B cell (primary cell): ENCODE measurements around the gene ITIH3. TPM values are rescaled to one million over a fixed set of nuclear protein-coding genes. Genes with fewer than 3 reads are reported as not detected.

ENCODE experiments used
- ATAC-seq: fragments of 200-7000 bp; cut with Tn5 transposase; one replicate; pipeline ENCODE4 v1.10.0; 2021; ENCODE audit warnings: low read depth, mild to moderate bottlenecking, moderate number of reproducible peaks, moderate library complexity
- CTCF ChIA-PET: fragments of 350-600 bp; sonication (Branson Sonifier 250); formaldehyde crosslinking; loops from one replicate; lab custom pipeline; 2021; ENCODE audit warnings: antibody characterized with exemption, inconsistent platforms; lab: Charles Lee
- POLR2A ChIA-PET: fragments of 350-600 bp; sonication (Branson Sonifier 250); formaldehyde crosslinking; loops from one replicate; lab custom pipeline; 2021; ENCODE audit warnings: antibody characterized with exemption; lab: Charles Lee
- DNase-seq: peaks from one replicate; pipeline ENCODE4 v3.0.0; 2013
- H2AFZ ChIP-seq: 2 replicates; pipeline ENCODE4 v1.6.1; 2012; ENCODE audit warnings: mild to moderate bottlenecking, low read depth, low read length; ENCODE audit not compliant: insufficient read depth, poor library complexity, severe bottlenecking
- H3K27ac ChIP-seq, 2 donors: 1 replicate in 1 of 2; 2 replicates in 1 of 2; pipeline ENCODE4 v1.5.1; 2012 to 2013; ENCODE audit warnings: low read length in 2 of 2, mild to moderate bottlenecking in 2 of 2, moderate library complexity in 1 of 2
- H3K27me3 ChIP-seq, 4 experiments: fragments of 200-600 bp in 1 of 4; sonication (generic) in 1 of 4; replicated peaks in 1 of 4; 1 replicate in 2 of 4; 2 replicates in 2 of 4; pipeline versions ENCODE4 v1.6.1 to v1.7.0; 2013 to 2016; ENCODE audit warnings: low read length in 3 of 4, mild to moderate bottlenecking in 2 of 4, mixed read lengths in 1 of 4, moderate library complexity in 1 of 4; ENCODE audit not compliant: insufficient read depth in 4 of 4, control insufficient read depth in 3 of 4; ENCODE audit errors: control extremely low read depth in 1 of 4
- H3K36me3 ChIP-seq, 2 experiments: replicated peaks in 1 of 2; 1 replicate in 1 of 2; 2 replicates in 1 of 2; pipeline versions ENCODE4 v1.6.1 to v1.7.1; 2013; ENCODE audit warnings: low read length in 1 of 2; ENCODE audit not compliant: insufficient read depth in 2 of 2, control insufficient read depth in 1 of 2; ENCODE audit errors: control extremely low read depth in 1 of 2, extremely low read depth in 1 of 2
- H3K4me1 ChIP-seq, 2 donors: fragments of 200-600 bp in 1 of 2; sonication (generic) in 1 of 2; 1 replicate in 1 of 2; 2 replicates in 1 of 2; pipeline versions ENCODE4 v1.5.1 to v1.6.1; 2013 to 2017; ENCODE audit warnings: low read length in 2 of 2; ENCODE audit not compliant: control insufficient read depth in 2 of 2, insufficient read depth in 2 of 2
- H3K4me2 ChIP-seq: replicated peaks from 2 replicates; pipeline ENCODE3; 2012; ENCODE audit warnings: mild to moderate bottlenecking, low read depth, low read length; ENCODE audit not compliant: poor library complexity, severe bottlenecking
- H3K4me3 ChIP-seq, 5 experiments: fragments of 200-600 bp in 1 of 5; sonication (generic) in 1 of 5; 1 replicate in 3 of 5; 2 replicates in 2 of 5; pipeline versions ENCODE4 v1.5.1 to v1.7.0; 2011 to 2016; ENCODE audit warnings: low read length in 4 of 5, mild to moderate bottlenecking in 4 of 5, low read depth in 2 of 5, control low read depth in 1 of 5, moderate library complexity in 1 of 5; ENCODE audit not compliant: insufficient read depth in 1 of 5; ENCODE audit errors: control extremely low read depth in 1 of 5, extremely low read depth in 1 of 5
- H3K79me2 ChIP-seq: fragments of 200-600 bp; sonication (generic); one replicate; pipeline ENCODE4 v1.6.0; 2016; ENCODE audit warnings: low read length; ENCODE audit not compliant: control insufficient read depth, insufficient read depth
- H3K9ac ChIP-seq: fragments of 200-600 bp; sonication (generic); 2 replicates; pipeline ENCODE4 v1.6.1; 2017; ENCODE audit warnings: mild to moderate bottlenecking, low read length, moderate library complexity
- H3K9me3 ChIP-seq, 3 donors: one replicate each; pipeline versions ENCODE4 v1.6.1 to v1.7.1; 2013; ENCODE audit warnings: low read length in 2 of 3; ENCODE audit not compliant: control insufficient read depth in 2 of 3, insufficient read depth in 1 of 3; ENCODE audit errors: control extremely low read depth in 1 of 3
- H4K20me1 ChIP-seq: 2 replicates; pipeline ENCODE4 v1.6.0; 2012; ENCODE audit warnings: mild to moderate bottlenecking, low read length; ENCODE audit not compliant: insufficient read depth, control insufficient read depth, poor library complexity, severe bottlenecking
- H3K27ac Mint-ChIP-seq: one replicate; pipeline ENCODE4 v1.8.0; 2021; ENCODE audit warnings: mixed read lengths
- H3K27me3 Mint-ChIP-seq: one replicate; pipeline ENCODE4 v1.8.0; 2021; ENCODE audit warnings: mixed read lengths
- H3K4me1 Mint-ChIP-seq: one replicate; pipeline ENCODE4 v1.8.0; 2021; ENCODE audit warnings: mixed read lengths
- H3K4me3 Mint-ChIP-seq: one replicate; pipeline ENCODE4 v1.8.0; 2021; ENCODE audit warnings: mixed read lengths
- H3K9me3 Mint-ChIP-seq: one replicate; pipeline ENCODE4 v1.8.0; 2022; ENCODE audit warnings: mixed read lengths; ENCODE audit not compliant: insufficient read depth
- CTCF ChIP-seq: fragments of 200-600 bp; IDR thresholded peaks from one replicate; pipeline ENCODE4 v1.8.0; 2022; ENCODE audit warnings: antibody characterized with exemption, mild to moderate bottlenecking
- EZH2 ChIP-seq: IDR thresholded peaks from 2 replicates; pipeline ENCODE4 v1.6.1; 2012; ENCODE audit warnings: borderline replicate concordance, low read depth, mild to moderate bottlenecking, moderate library complexity, low read length; ENCODE audit not compliant: insufficient read depth, poor library complexity, severe bottlenecking
- WGBS: methylation state at CpG from one replicate; pipeline ENCODE4 v1.1.5; 2013; ENCODE audit warnings: missing lambda C conversion rate; ENCODE audit not compliant: insufficient coverage; 5-methylcytosine and 5-hydroxymethylcytosine counted together
- intact Hi-C: fragments of 100-400 bp; cut with micrococcal nuclease; formaldehyde crosslinking; loops from one replicate; pipeline ENCODE4 v1.10.0; 2022
- polyA plus RNA-seq: library from polyadenylated mRNA; depleted of rRNA; stranded (reverse); fragments of >200 nt; gene quantifications from 2 replicates; pipeline ENCODE4 v1.2.3, GENCODE V29; 2012
- total RNA-seq, 2 donors: library from RNA; stranded (reverse); fragments of 120-200 nt in 1 of 2; gene quantifications; 1 replicate in 1 of 2; 2 replicates in 1 of 2; pipeline versions ENCODE4 v1.2.3 to v1.2.4, GENCODE V29; 2013 to 2022

ITIH3 gene
- total and polyA plus RNA-seq, 2 donors (not counting 1 experiment from before 2014, with no cell fraction given) = not detected

DNA sequence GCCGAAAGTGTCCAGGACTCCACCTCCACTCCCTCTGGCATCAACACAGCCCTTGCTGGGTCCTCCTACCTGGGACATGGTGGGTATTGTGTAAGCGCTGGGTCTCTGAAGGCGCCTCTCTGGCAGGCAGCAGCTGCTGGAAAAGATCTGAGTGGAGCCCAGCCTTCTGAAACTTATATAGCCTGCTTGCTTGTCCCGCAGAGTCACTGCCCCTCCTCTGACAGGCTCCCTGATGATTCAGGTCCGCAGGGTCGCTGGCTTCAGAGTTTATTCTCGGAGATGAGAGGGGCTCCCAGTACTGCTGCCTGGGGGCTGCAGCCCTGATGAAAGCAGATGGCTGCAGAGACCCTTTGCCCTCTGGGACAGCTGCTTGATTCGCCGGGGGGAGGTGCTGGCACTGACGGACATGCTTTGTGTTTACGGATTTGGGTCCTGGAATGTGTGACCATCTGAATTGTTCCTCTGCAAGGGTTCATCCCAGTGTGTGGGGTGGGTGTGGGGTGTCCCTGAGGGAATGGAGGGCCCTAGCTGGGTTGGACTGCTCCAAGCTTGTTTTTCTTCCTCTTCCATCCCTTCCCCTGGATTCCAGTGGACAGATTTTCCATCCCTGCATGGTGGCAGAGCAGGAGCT is 40.4 kb downstream of the ITIH3 start, which contains the start of gene MUSTN1:
MUSTN1 (minus strand) TSS at position 149 of the 631 bp plus-strand sequence; CDS start at position 78, 71 bp downstream.
- intact Hi-C loops = no loop called here
- ATAC-seq (no peak), DNase-seq (no peak)
- WGBS = 98% methylated on average over 11 of the region's 11 CpGs
- Mint-ChIP-seq H3K4me3 (no peak within 1 kb of the TSS), H3K27ac (no peak within 1 kb of the TSS), H3K9me3 (no peaks in the 10 kb centered on the region), H3K4me1 (no peaks in the 10 kb centered on the region), H3K27me3 (no peaks in the 10 kb centered on the region)
- no peaks in the 10 kb centered on the region for H3K9me3 ChIP-seq
- no peak within 1 kb of the TSS for H3K27ac ChIP-seq
- no peaks in the 10 kb centered on the region for H3K4me1 ChIP-seq
- ChIA-PET CTCF (no interaction called here), POLR2A (no interaction called here)
- no peaks in the 10 kb centered on the region for H3K79me2 ChIP-seq
- H2AFZ ChIP-seq = no peak within 1 kb of the TSS
- peaks cover 0 to 14% of the 10 kb centered on the region in 2 experiments for H3K36me3 ChIP-seq
- H3K27me3 ChIP-seq = no peaks in the 10 kb centered on the region
- H3K4me3 ChIP-seq = no peak within 1 kb of the TSS
- H3K9ac ChIP-seq = no peak within 1 kb of the TSS
- TF ChIP-seq CTCF (no peak), EZH2 (no peak)
- H3K4me2 ChIP-seq = no peak within 1 kb of the TSS
- no peaks in the 10 kb centered on the region for H4K20me1 ChIP-seq

GRCh38 chr3:52835766-52836470 is 41.3 kb downstream of the ITIH3 start:
- Mint-ChIP-seq H3K4me1 (no peaks in the 10 kb centered on the region), H3K27ac (no peak overlapping the region)

More at GRCh38 chr3:52835766-52836470, 41.3 kb downstream of the ITIH3 start:
- H3K4me1 ChIP-seq = no peaks in the 10 kb centered on the region
- WGBS = 100% methylated on average over 2 of the region's 8 CpGs
- H3K9me3 ChIP-seq = no peaks in the 10 kb centered on the region
- H3K9me3 Mint-ChIP-seq = no peaks in the 10 kb centered on the region
- H3K79me2 ChIP-seq = no peaks in the 10 kb centered on the region
- no peak overlapping the region for H3K27ac ChIP-seq
- no peak overlapping the region for H3K4me3 Mint-ChIP-seq
- no peaks in the 10 kb centered on the region for H4K20me1 ChIP-seq
- H3K4me2 ChIP-seq = no peak overlapping the region
- POLR2A ChIA-PET = no interaction called here
- ATAC-seq (no peak), DNase-seq (no peak)
- H3K27me3 Mint-ChIP-seq = no peaks in the 10 kb centered on the region
- no peak overlapping the region for H3K9ac ChIP-seq
- H3K27me3 ChIP-seq = no peaks in the 10 kb centered on the region
- intact Hi-C loops = no loop called here
- peaks cover 0 to 19% of the 10 kb centered on the region in 2 experiments for H3K36me3 ChIP-seq
- CTCF ChIA-PET = no interaction called here
- H2AFZ ChIP-seq = no peak overlapping the region
- H3K4me3 ChIP-seq = no peak overlapping the region
- TF ChIP-seq CTCF = no peak
- TF ChIP-seq EZH2 = no peak
